GM13977 (cell line): ENCODE data around the gene RTN4RL1.
"Not testable (repeated sequence)": the region's sequence is repeated elsewhere in the genome, so short reads cannot be mapped to it uniquely, and the experiment has no call there.

Experiments
- DNase-seq: peaks from one replicate; pipeline ENCODE4 v3.0.0; 2012; ENCODE audit warnings: low spot score
- CTCF ChIP-seq: IDR thresholded peaks from 2 replicates; pipeline ENCODE4 v1.5.1; 2012; ENCODE audit warnings: mild to moderate bottlenecking, control low read depth; ENCODE audit not compliant: insufficient read depth; ENCODE audit errors: extremely low read depth, missing control alignments
- in situ Hi-C: fragments of 300-500 bp; cut with MboI; formaldehyde crosslinking; loops from one replicate; pipeline ENCODE4 v1.12.0; 2022; ENCODE audit warnings: low sequenced_read_pairs, low pct_unique_long_range_greater_than_20kb, mixed read lengths, inconsistent platforms; ENCODE audit not compliant: unreplicated experiment

RTN4RL1 gene

GRCh38 chr17:2015314-2015713 lies 9.8 kb downstream of the RTN4RL1 start:
- TF ChIP-seq CTCF = no peak
- no peak for DNase-seq
- in situ Hi-C loops = no loop called here

GRCh38 chr17:2013994-2014317 lies 11.2 kb downstream of the RTN4RL1 start:
- in situ Hi-C loops = no loop called here
- no peak for DNase-seq
- no peak for TF ChIP-seq CTCF

GRCh38 chr17:2013220-2013993 lies 11.7 kb downstream of the RTN4RL1 start:
- in situ Hi-C loops, DNase-seq: not testable (repeated sequence)

- no peak for DNase-seq
- in situ Hi-C loops = no loop called here
- TF ChIP-seq CTCF = no peak
Observed at GRCh38 chr17:2012499-2012898, 12.6 kb downstream of the RTN4RL1 start.

GRCh38 chr17:2011411-2012371 lies 13.4 kb downstream of the RTN4RL1 start:
- no peak for DNase-seq
- TF ChIP-seq CTCF = no peak
- in situ Hi-C loops = no loop called here

GRCh38 chr17:2009737-2010136 lies 15.4 kb downstream of the RTN4RL1 start:
- no peak for TF ChIP-seq CTCF
- in situ Hi-C loops = no loop called here
- DNase-seq = no peak
